HepG2 (cell line): Measurements from ENCODE around the gene STYXL1. TPM values are rescaled to one million over a fixed set of nuclear protein-coding genes. Genes with fewer than 3 reads are reported as not detected.

ENCODE experiments used
- FOSL2 ChIP-seq: sonication (generic); formaldehyde crosslinking; IDR thresholded peaks from 2 replicates; pipeline ENCODE4 v1.4.0; 2020; ENCODE audit warnings: missing genetic modification reagents
- FOXK1 ChIP-seq: sonication (generic); formaldehyde crosslinking; IDR thresholded peaks from 2 replicates; pipeline ENCODE4 v1.4.0; 2020; ENCODE audit warnings: low read depth, missing genetic modification reagents, borderline replicate concordance
- HOXA9 ChIP-seq: sonication (generic); formaldehyde crosslinking; IDR thresholded peaks from 2 replicates; pipeline ENCODE4 v1.8.1; 2022; ENCODE audit warnings: missing genetic modification reagents, mild to moderate bottlenecking, moderate library complexity, borderline replicate concordance
- JDP2 ChIP-seq: sonication (generic); formaldehyde crosslinking; IDR thresholded peaks from 2 replicates; pipeline ENCODE4 v1.8.1; 2022; ENCODE audit warnings: missing genetic modification reagents, borderline replicate concordance
- KDM6A ChIP-seq: IDR thresholded peaks from 2 replicates; pipeline ENCODE4 v1.6.1; 2016; ENCODE audit warnings: low read depth
- NPAS2 ChIP-seq: sonication (generic); formaldehyde crosslinking; IDR thresholded peaks from 2 replicates; pipeline ENCODE4 v1.8.0; 2022; ENCODE audit warnings: mild to moderate bottlenecking, missing genetic modification reagents, borderline replicate concordance
- PRPF4 ChIP-seq: fragments of 200-400 bp; formaldehyde crosslinking; IDR thresholded peaks from 2 replicates; pipeline ENCODE4 v1.6.1; 2016; ENCODE audit warnings: low read length, low read depth; ENCODE audit not compliant: poor library complexity, severe bottlenecking
- REL ChIP-seq: sonication (generic); formaldehyde crosslinking; conservative IDR thresholded peaks from 2 replicates; pipeline ENCODE4 v1.8.0; 2022; ENCODE audit warnings: mild to moderate bottlenecking, missing genetic modification reagents, moderate library complexity
- SALL2 ChIP-seq: sonication (generic); formaldehyde crosslinking; IDR thresholded peaks from 2 replicates; pipeline ENCODE4 v1.8.1; 2023; ENCODE audit warnings: mild to moderate bottlenecking, missing genetic modification reagents, inconsistent platforms
- SATB2 ChIP-seq: sonication (generic); formaldehyde crosslinking; IDR thresholded peaks from 2 replicates; pipeline ENCODE4 v1.5.0; 2020; ENCODE audit warnings: missing genetic modification reagents
- SMARCE1 ChIP-seq: fragments of 450-650 bp; IDR thresholded peaks from 2 replicates; pipeline ENCODE4 v1.6.1; 2017; ENCODE audit warnings: borderline replicate concordance
- U2AF1 ChIP-seq: fragments of 200-400 bp; formaldehyde crosslinking; optimal IDR thresholded peaks from 2 replicates; pipeline ENCODE3; 2017; ENCODE audit warnings: mild to moderate bottlenecking, low read depth, low read length
- ZMAT3 ChIP-seq: sonication (generic); formaldehyde crosslinking; conservative IDR thresholded peaks from 2 replicates; pipeline ENCODE4 v1.7.0; 2021; ENCODE audit warnings: missing genetic modification reagents
- ZNF451 ChIP-seq: sonication (generic); formaldehyde crosslinking; IDR thresholded peaks from 2 replicates; pipeline ENCODE4 v1.5.0; 2020; ENCODE audit warnings: mild to moderate bottlenecking, missing genetic modification reagents
- ZNF720 ChIP-seq: sonication (generic); formaldehyde crosslinking; IDR thresholded peaks from 2 replicates; pipeline ENCODE4 v1.4.0; 2020; ENCODE audit warnings: missing genetic modification reagents
- ZNF781 ChIP-seq: sonication (generic); formaldehyde crosslinking; IDR thresholded peaks from 2 replicates; pipeline ENCODE4 v1.5.1; 2020; ENCODE audit warnings: borderline replicate concordance, mild to moderate bottlenecking, missing genetic modification reagents; ENCODE audit errors: not compliant biosample characterization
- ZNF839 ChIP-seq: sonication (generic); formaldehyde crosslinking; IDR thresholded peaks from 2 replicates; pipeline ENCODE4 v1.4.0; 2020; ENCODE audit warnings: missing genetic modification reagents, mild to moderate bottlenecking, borderline replicate concordance
- polyA plus RNA-seq, 8 experiments: library from polyadenylated mRNA; depleted of rRNA in 3 of 8; stranded (reverse) in 7 of 8; unstranded in 1 of 8; fragments of >200 nt; fragmentation: Illumina TruSeq in 4 of 8; extraction: Trizol in 4 of 8; gene quantifications; 2 replicates each; pipeline versions ENCODE4 v1.2.1 to v1.2.3, GENCODE V29; 2011 to 2016; ENCODE audit warnings: low read depth in 4 of 8, missing spikeins in 1 of 8, mixed read lengths in 1 of 8; ENCODE audit not compliant: insufficient read depth in 1 of 8
- total RNA-seq, 5 experiments: library from RNA; depleted of rRNA; stranded (reverse); fragments of >200 nt; fragmentation: Illumina TruSeq; extraction: Trizol; gene quantifications; 2 replicates each; pipeline ENCODE4 v1.2.3, GENCODE V29; 2016; ENCODE audit warnings: low read depth in 1 of 5
- TF ChIP-seq, protein P1 (sequence below): sonication (generic); formaldehyde crosslinking; IDR thresholded peaks from 2 replicates; pipeline ENCODE4 v1.5.1; 2020; ENCODE audit warnings: missing genetic modification reagents, mild to moderate bottlenecking, borderline replicate concordance
- TF ChIP-seq, protein P2 (sequence below): sonication (generic); formaldehyde crosslinking; IDR thresholded peaks from 2 replicates; pipeline ENCODE4 v1.8.0; 2022; ENCODE audit warnings: missing genetic modification reagents, mild to moderate bottlenecking, borderline replicate concordance
- TF ChIP-seq, protein P3 (sequence below): sonication (generic); formaldehyde crosslinking; IDR thresholded peaks from 2 replicates; pipeline ENCODE4 v1.9.0; 2021; ENCODE audit warnings: mild to moderate bottlenecking, missing genetic modification reagents
- TF ChIP-seq, protein P4 (sequence below): sonication (generic); formaldehyde crosslinking; IDR thresholded peaks from 2 replicates; pipeline ENCODE4 v1.5.0; 2020; ENCODE audit warnings: missing genetic modification reagents

The STYXL1 gene
- total and polyA plus RNA-seq, 2 of the 13 experiments (the other 11 are each of a cell fraction or from before 2014, with no cell fraction given) = 23.9 to 38.3 TPM

DNA sequence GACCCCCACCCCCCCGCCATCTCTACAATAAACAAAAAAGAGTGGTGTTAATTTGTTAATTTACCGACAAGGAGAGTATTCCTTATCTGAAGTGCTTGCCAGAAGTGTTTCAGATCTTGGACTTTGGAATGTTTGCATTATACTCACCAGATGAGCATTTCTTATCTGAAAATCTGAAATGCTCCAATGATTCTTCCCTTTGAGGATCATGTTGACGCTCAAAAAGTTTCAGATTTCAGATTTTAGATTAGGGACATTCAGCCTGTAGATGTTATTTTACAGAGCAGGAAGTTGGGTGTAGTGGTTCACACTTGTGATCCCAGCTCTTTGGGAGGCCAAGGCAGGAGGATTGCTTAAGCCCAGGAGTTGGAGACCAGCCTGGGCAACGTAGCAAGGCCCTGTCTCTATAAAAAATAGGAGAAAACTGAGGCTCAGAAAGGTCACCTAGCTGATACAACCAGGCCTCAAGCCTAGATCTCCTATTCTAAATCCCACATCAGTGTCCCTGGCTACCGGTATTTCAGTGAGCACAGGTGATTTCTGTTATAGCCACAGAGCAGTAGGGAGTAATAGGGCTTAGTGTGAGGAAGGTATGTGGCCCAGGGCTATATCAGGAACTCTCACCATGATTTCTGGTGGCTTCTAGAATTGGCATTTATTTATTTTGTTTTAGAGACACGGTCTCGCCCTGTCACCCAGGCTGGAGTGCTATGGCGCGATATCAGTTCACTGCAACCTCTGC, 88.8 kb downstream of the STYXL1 start (continued):
- TF ChIP-seq, protein P1, sequence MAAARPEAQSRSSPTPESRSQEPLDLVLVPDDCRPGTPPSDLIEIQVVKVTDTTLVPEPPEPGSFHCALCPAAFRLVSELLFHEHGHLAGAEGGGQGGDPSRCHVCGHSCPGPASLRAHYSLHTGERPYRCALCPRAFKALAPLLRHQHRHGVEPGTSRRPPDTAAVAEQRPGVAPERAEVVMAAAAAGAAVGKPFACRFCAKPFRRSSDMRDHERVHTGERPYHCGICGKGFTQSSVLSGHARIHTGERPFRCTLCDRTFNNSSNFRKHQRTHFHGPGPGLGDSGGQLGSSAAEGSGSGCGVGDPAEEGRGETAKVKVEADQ (CRISPR knock-in tag) = no peak
- TF ChIP-seq, protein P2, sequence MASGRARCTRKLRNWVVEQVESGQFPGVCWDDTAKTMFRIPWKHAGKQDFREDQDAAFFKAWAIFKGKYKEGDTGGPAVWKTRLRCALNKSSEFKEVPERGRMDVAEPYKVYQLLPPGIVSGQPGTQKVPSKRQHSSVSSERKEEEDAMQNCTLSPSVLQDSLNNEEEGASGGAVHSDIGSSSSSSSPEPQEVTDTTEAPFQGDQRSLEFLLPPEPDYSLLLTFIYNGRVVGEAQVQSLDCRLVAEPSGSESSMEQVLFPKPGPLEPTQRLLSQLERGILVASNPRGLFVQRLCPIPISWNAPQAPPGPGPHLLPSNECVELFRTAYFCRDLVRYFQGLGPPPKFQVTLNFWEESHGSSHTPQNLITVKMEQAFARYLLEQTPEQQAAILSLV (CRISPR knock-in tag) = no peak
- TF ChIP-seq, protein P3, sequence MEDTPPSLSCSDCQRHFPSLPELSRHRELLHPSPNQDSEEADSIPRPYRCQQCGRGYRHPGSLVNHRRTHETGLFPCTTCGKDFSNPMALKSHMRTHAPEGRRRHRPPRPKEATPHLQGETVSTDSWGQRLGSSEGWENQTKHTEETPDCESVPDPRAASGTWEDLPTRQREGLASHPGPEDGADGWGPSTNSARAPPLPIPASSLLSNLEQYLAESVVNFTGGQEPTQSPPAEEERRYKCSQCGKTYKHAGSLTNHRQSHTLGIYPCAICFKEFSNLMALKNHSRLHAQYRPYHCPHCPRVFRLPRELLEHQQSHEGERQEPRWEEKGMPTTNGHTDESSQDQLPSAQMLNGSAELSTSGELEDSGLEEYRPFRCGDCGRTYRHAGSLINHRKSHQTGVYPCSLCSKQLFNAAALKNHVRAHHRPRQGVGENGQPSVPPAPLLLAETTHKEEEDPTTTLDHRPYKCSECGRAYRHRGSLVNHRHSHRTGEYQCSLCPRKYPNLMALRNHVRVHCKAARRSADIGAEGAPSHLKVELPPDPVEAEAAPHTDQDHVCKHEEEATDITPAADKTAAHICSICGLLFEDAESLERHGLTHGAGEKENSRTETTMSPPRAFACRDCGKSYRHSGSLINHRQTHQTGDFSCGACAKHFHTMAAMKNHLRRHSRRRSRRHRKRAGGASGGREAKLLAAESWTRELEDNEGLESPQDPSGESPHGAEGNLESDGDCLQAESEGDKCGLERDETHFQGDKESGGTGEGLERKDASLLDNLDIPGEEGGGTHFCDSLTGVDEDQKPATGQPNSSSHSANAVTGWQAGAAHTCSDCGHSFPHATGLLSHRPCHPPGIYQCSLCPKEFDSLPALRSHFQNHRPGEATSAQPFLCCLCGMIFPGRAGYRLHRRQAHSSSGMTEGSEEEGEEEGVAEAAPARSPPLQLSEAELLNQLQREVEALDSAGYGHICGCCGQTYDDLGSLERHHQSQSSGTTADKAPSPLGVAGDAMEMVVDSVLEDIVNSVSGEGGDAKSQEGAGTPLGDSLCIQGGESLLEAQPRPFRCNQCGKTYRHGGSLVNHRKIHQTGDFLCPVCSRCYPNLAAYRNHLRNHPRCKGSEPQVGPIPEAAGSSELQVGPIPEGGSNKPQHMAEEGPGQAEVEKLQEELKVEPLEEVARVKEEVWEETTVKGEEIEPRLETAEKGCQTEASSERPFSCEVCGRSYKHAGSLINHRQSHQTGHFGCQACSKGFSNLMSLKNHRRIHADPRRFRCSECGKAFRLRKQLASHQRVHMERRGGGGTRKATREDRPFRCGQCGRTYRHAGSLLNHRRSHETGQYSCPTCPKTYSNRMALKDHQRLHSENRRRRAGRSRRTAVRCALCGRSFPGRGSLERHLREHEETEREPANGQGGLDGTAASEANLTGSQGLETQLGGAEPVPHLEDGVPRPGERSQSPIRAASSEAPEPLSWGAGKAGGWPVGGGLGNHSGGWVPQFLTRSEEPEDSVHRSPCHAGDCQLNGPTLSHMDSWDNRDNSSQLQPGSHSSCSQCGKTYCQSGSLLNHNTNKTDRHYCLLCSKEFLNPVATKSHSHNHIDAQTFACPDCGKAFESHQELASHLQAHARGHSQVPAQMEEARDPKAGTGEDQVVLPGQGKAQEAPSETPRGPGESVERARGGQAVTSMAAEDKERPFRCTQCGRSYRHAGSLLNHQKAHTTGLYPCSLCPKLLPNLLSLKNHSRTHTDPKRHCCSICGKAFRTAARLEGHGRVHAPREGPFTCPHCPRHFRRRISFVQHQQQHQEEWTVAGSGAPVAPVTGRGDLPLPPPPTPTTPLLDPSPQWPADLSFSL (CRISPR knock-in tag) = no peak
- TF ChIP-seq, protein P4, sequence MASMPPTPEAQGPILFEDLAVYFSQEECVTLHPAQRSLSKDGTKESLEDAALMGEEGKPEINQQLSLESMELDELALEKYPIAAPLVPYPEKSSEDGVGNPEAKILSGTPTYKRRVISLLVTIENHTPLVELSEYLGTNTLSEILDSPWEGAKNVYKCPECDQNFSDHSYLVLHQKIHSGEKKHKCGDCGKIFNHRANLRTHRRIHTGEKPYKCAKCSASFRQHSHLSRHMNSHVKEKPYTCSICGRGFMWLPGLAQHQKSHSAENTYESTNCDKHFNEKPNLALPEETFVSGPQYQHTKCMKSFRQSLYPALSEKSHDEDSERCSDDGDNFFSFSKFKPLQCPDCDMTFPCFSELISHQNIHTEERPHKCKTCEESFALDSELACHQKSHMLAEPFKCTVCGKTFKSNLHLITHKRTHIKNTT (CRISPR knock-in tag) = no peak
- no peak for TF ChIP-seq NPAS2 (CRISPR knock-in tag)
- TF ChIP-seq PRPF4 = no peak
- TF ChIP-seq KDM6A = no peak
- no peak for TF ChIP-seq JDP2 (CRISPR knock-in tag)
- no peak for TF ChIP-seq ZMAT3 (CRISPR knock-in tag)
- TF ChIP-seq SALL2 = no peak
- no peak for TF ChIP-seq U2AF1
- no peak for TF ChIP-seq ZNF720
- no peak for TF ChIP-seq SMARCE1
- TF ChIP-seq FOXK1 = 0 out of 2 replicates have a peak, but pooled peaks have one; percentile 14
- no peak for TF ChIP-seq ZNF781 (CRISPR knock-in tag)
- TF ChIP-seq ZNF839 = no peak
- no peak for TF ChIP-seq ZNF451 (CRISPR knock-in tag)
- TF ChIP-seq HOXA9 = no peak
- no peak for TF ChIP-seq REL (CRISPR knock-in tag)
- TF ChIP-seq SATB2 (CRISPR knock-in tag) = no peak
- TF ChIP-seq FOSL2 (CRISPR knock-in tag) = 0 out of 2 replicates have a peak, but pooled peaks have one; percentile 42
